Measurements from ENCODE around the gene CEL.
A peak's percentile ranks its signal among the peaks of the same experiment; 100 is the strongest.

DNA sequence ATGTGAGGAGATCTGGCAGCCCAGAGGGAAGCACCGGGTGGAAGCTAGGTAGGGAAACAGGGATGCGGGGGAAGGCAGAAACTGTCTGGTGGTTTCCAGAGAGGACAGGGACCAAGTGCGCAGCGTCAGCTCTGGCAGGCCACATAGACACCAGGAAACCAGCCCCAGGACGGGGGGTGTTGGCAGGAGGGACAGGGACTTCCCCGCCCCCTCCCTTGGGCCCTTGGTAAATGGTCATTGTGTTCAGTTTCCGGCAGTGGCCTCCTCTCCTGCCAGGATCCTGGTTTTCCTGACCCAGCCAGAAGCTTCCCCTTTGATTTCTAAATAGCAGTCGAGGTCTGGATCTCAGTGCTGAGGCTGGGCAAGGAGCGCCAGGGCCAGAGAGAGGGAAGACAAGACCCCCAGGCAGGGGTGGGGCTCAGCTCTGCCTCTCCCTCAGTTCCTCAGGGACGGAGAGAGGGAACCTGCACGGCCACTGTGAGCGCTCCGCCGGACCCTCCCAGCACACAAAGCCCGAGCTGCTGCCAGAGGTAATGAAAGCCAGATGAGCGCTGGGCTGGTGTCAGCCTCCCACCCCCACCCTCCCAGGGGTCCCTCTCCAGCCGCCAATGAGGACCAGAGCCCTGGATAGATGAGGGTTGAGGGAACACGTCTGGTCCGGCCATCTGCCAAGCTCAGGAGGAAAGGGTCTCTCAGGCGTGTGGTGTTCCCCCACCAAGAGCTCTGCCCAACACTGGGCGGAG is 57.5 kb downstream of the CEL start:
- no peak for TF ChIP-seq CTCF (IDR thresholded peaks at IDR 0.05)
- no peak for TF ChIP-seq POLR2A (IDR thresholded peaks at IDR 0.05)
- peak in 2 of 3 donors; percentile 37 to 55 for TF ChIP-seq POLR2AphosphoS5 (IDR thresholded peaks at IDR 0.05)
